Head of caudate nucleus (tissue), 42 donors: ENCODE data around the gene MYH7.
A peak's percentile ranks its signal among the peaks of the same experiment; 100 is the strongest.

Source experiments
- DNase-seq, 42 donors: peaks; one replicate each; pipeline versions ENCODE4 v3.0.0 to v3.0.0-alpha.2; 2020 to 2021; ENCODE audit warnings: mixed read lengths in 7 of 42
- intact Hi-C: fragments of 100-400 bp; cut with DNase I; formaldehyde crosslinking; loops from one replicate; pipeline ENCODE4 v1.15.0; 2022

MYH7 gene

GRCh38 chr14:23381871-23382270 lies 53.6 kb downstream of the MYH7 start:
- intact Hi-C loops = loop anchor here (2.0 kb wide), 1 partner anchor 53 kb away; no protein-coding TSS in a partner anchor

GRCh38 chr14:23380976-23381375 lies 54.5 kb downstream of the MYH7 start:
- intact Hi-C loops = loop anchor here (2.0 kb wide), 1 partner anchor 52 kb away; no protein-coding TSS in a partner anchor
- no peak for DNase-seq

More at GRCh38 chr14:23381871-23382270, 53.6 kb downstream of the MYH7 start:
- DNase-seq = no peak

- intact Hi-C loops = loop anchor here (2.0 kb wide), 1 partner anchor 52 kb away; no protein-coding TSS in a partner anchor
- DNase-seq = peak in 23 of 42 donors; percentile 10 to 75 (median 45)
These were observed 55.1 kb downstream of the MYH7 start for GRCh38 chr14:23380197-23380914.

GRCh38 chr14:23379366-23380196 lies 55.9 kb downstream of the MYH7 start:
- intact Hi-C loops = loop anchor here (2.0 kb wide), 1 partner anchor 51 kb away; no protein-coding TSS in a partner anchor

GRCh38 chr14:23378612-23379220 lies 56.7 kb downstream of the MYH7 start:
- DNase-seq = peak in 8 of 42 donors; percentile 9 to 49 (median 32)
- intact Hi-C loops = no loop called here

More at GRCh38 chr14:23379366-23380196, 55.9 kb downstream of the MYH7 start:
- DNase-seq = peak in 35 of 42 donors; percentile 8 to 85 (median 60)

- peak in 2 of 42 donors; percentile 24 to 48 for DNase-seq
These were observed 57.6 kb downstream of the MYH7 start for GRCh38 chr14:23377573-23378563.

GRCh38 chr14:23377198-23377550 lies 58.3 kb downstream of the MYH7 start:
- peak in 2 of 42 donors; percentile 25 to 47 for DNase-seq
- intact Hi-C loops = no loop called here

More at GRCh38 chr14:23377573-23378563, 57.6 kb downstream of the MYH7 start:
- intact Hi-C loops = no loop called here

- intact Hi-C loops = no loop called here
- peak; percentile 89 to 99 (median 96) for DNase-seq
These were observed 58.8 kb downstream of the MYH7 start, which contains the start of gene CMTM5 for GRCh38 chr14:23376482-23377197. TSS of gene CMTM5 (plus strand) at chr14:23377046. CDS start at chr14:23377252, 206 bp downstream.

- peak in 2 of 42 donors; percentile 31 to 50 for DNase-seq
- intact Hi-C loops = no loop called here
These were observed 59.8 kb downstream of the MYH7 start for GRCh38 chr14:23375527-23376251.

- intact Hi-C loops = no loop called here
- DNase-seq = no peak
These were observed 62.4 kb downstream of the MYH7 start for GRCh38 chr14:23373041-23373440.

GRCh38 chr14:23372509-23372908 lies 63.0 kb downstream of the MYH7 start, which contains the start of gene IL25:
TSS of gene IL25 (plus strand) at chr14:23372809.
- DNase-seq = no peak
- intact Hi-C loops = no loop called here

GRCh38 chr14:23371865-23372264 lies 63.6 kb downstream of the MYH7 start:
- no peak for DNase-seq
- intact Hi-C loops = no loop called here

- DNase-seq = no peak
- intact Hi-C loops = no loop called here
These were observed 65.2 kb downstream of the MYH7 start for GRCh38 chr14:23370221-23370620.

GRCh38 chr14:23366426-23366921 lies 69.0 kb downstream of the MYH7 start:
- DNase-seq = peak; percentile 57 to 92 (median 79)
- intact Hi-C loops = no loop called here

GRCh38 chr14:23365732-23366425 lies 69.6 kb downstream of the MYH7 start:
- intact Hi-C loops = no loop called here
- peak in 33 of 42 donors; percentile 9 to 85 (median 61) for DNase-seq
